Activated CD4-positive, CD25-positive, alpha-beta regulatory T cell (primary cell): ENCODE measurements around the gene DACT2.
"Not testable (repeated sequence)": the region's sequence is repeated elsewhere in the genome, so short reads cannot be mapped to it uniquely, and the experiment has no call there.

Source experiments
- DNase-seq, 4 experiments: peaks; one replicate each; lab custom pipeline; 2025; lab: John Stamatoyannopoulos, UW

The DACT2 gene

DNA sequence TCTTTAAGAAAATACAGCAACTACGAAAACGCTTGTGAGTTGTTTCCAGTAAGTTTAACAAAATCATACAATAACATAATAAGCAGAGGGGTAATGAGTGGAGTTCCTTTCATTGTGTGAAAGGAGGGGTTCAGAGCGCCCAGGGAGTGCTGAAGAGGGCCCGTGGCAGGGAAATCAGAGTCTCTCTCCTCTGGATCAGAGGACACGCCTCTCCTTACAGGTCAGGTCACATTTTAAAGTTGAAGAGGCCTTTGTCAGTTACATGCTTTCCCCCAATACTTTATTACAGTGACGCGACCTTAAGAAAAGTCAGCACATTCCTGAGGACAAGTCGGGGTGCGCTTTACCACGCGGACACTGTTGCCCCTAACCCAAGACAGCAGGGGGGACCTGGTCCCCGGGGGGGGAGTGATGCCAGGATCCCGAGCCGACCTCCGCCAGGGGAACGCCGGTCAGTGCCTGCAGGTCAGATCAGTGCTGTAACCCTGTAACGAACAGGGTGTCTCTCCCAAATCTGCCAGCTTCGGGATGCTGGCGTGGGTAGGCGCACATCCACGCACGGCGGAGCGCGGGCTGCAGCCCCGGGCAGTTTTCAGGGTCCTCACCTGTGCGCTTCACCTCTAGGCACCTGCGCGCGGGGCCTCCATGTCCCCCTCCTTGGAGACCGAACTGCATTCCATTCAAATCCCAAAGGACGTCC lies 848 bp downstream of the DACT2 start:
- DNase-seq, result no peak

GRCh38 chr6:168318090-168318489 lies 1.5 kb downstream of the DACT2 start:
- no peak for DNase-seq

DNA sequence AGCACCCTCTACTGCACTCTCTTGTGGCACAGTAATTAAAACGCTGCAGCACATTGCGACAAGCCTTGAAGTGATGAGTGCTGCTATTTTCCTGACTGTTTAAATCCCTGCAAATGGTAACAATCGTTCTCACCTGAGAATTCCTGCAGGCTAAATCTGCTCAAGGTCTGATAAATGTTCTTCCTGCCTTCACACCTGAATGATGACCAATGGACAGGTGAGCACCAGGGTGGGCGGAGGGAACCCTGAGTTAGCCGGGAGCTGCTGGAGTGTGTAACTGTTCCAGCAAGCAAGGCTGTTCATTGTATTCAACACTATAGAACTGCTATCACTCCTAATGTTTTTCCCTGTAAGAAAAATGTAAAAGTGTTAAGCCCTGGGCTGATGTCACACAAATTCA lies 4.0 kb downstream of the DACT2 start:
- no peak for DNase-seq

DNA sequence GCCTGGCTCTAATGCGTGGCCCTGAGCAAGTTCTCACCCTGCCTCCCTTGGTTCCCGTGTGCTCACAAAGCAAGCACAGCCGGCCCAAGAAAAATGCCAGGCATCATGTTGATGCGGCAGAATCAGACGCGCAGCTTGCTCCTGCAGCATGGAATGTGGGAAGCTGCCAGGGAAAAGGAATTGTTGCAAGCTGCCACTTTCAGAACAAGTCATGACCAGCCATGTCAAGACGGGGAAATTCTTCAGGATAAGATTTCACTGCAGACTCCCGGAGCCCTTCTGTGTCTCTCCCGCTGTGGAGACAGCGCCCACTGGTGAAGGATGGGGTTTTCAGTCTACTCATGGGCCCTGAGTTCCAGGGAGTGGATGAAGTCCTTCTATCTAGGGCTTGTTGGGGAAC lies 4.6 kb downstream of the DACT2 start:
- DNase-seq, result no peak

DNA sequence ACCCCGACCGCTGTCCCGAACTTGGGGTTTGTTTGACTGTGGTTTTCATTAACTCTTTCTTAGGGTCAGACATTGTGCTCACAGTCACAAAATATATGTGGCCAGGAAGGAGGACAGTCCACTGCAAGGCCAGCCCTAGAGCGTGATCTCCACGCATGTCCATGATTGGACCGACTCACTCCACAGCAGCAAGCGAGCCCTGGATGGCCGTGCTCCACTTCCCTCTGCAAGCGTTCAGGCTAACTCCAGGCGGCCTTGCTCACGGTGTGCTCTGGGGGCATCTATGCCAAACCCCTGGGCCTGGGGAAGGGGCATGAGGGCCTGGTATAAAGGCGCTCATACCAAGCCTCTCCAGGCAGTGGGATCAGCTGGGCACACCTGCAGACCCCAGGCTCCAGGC lies 5.6 kb downstream of the DACT2 start:
- no peak for DNase-seq

GRCh38 chr6:168313431-168314011 lies 6.1 kb downstream of the DACT2 start:
- DNase-seq, result no peak

DNA sequence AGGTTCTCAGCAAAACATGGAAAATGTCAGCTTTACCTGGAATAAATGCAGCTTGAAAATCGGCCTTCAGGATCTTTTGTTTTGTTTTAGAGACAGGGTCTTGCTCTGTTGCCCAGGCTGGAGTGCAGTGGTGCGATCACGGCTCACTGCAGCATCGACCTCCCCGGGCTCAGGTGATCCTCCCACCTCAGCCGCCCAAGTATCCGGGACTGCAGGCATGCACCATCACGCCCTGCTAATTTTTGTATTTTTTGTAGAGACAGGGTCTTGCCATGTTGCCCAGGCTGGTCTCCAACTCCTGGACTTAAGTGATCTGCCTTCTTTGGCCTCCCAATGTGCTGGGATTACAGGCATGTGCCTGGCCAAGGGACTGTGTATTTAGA lies 7.5 kb downstream of the DACT2 start:
- DNase-seq, result not testable (repeated sequence)

GRCh38 chr6:168311410-168312124 lies 8.0 kb downstream of the DACT2 start:
- DNase-seq, result no peak

GRCh38 chr6:168310945-168311344 lies 8.6 kb downstream of the DACT2 start:
- DNase-seq, result no peak

- DNase-seq, result no peak
These were observed 9.2 kb downstream of the DACT2 start for GRCh38 chr6:168310403-168310802.

- no peak for DNase-seq
These were observed 9.6 kb downstream of the DACT2 start for GRCh38 chr6:168309997-168310396.

- no peak for DNase-seq
These were observed 10.4 kb downstream of the DACT2 start for GRCh38 chr6:168309183-168309582.

DNA sequence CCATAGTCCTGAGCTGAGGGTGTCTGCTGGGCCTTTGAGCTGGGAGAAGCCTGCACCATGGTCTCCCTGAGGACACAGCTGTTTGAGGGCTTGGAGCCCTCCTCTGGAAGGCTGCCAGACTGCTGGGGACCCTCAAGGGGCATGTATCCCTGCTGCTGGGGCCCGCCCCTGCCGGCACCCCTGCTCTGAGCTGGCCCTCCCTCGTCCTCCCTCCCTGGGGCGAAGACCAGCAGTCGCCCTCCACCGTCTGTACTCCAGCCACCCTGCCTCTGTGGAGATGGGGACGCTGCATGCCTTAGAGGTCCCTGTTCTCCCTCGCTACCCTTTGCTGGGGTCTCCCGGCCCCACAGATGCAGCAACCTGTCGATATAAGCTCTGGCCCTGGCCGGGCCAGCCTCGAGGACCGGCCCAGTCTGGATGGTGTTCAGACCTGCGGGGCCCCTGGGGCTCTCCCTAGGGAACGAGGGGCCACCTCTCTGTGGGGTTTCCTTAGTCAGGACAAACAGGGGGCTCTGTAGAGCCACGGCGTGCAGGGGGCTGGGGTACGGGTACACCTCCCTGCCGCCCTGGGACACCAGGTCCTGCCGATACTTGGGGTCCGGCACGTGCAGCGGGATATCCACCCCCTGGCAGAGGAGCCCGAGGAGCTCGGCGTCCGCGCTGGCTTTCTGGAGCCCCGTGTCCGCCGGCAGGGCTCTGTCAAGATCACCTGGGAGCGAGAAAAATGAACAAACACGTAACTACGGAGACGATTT lies 11.0 kb downstream of the DACT2 start:
- DNase-seq, result no peak

- DNase-seq, result no peak
These were observed 11.9 kb downstream of the DACT2 start for GRCh38 chr6:168307695-168308021.

DNA sequence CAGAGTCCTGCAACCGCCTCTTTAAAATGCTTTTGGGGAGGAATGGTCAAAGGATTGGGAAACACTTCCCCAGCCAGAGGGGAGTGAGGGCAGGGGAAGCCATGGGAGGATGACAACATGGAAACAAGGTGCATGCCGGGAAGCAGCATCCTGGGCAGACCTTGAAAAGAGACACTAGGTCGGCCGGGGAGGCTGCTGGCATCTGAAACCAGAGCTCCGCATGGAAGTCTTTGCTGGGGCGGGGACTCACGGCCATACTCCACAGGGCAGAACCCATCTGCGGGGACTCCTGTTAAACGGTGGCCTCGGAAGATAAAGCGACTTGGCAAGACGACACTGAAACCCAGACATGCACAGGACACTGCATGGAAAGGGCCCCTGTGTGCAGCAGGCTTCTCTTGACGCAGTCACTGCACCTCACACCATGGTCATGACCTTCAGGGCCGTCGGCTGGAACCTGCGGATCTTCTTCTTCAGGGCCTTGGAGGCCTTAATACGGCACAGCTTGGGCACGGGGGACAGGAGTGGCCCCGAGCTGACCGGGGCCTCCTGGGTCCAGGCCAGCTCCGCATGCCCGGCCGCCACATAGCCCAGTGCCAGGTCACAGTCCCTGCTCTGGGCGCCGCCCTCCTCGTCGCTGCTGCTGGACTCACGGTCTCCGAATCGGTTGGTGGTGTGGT lies 12.4 kb downstream of the DACT2 start:
- DNase-seq, result no peak

DNA sequence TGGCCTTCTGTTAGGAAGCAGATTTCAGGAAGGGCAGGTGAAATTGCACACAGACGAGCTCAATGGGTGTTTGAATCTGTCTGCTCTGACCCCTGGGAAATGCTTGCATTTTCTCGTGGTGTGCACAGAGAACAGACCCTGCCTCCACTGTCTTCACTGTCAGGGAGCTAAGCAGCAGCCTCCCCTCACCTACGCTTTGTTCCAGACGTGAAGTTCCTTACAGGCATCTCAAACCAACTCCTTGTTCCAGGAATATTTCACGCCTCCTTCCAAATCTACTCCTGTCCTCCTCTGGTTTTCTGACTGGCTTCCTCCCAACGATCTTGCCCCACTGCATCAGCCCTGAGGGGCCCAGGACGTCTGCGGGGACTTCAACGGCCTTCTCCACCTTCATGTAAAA lies 13.7 kb downstream of the DACT2 start:
- no peak for DNase-seq

- no peak for DNase-seq
These were observed 14.4 kb downstream of the DACT2 start for GRCh38 chr6:168305096-168305749.

GRCh38 chr6:168304752-168305015 lies 14.9 kb downstream of the DACT2 start:
- DNase-seq, result no peak

GRCh38 chr6:168303982-168304751 lies 15.4 kb downstream of the DACT2 start:
- no peak for DNase-seq

GRCh38 chr6:168302534-168302933 lies 17.0 kb downstream of the DACT2 start:
- DNase-seq, result no peak
